ENCODE results near the gene PTGR3. TPM values are rescaled to one million over a fixed set of nuclear protein-coding genes. Genes with fewer than 3 reads are reported as not detected.

Gene PTGR3
- total RNA-seq, 1 experiment from 2014 or later = 31.7 TPM

DNA sequence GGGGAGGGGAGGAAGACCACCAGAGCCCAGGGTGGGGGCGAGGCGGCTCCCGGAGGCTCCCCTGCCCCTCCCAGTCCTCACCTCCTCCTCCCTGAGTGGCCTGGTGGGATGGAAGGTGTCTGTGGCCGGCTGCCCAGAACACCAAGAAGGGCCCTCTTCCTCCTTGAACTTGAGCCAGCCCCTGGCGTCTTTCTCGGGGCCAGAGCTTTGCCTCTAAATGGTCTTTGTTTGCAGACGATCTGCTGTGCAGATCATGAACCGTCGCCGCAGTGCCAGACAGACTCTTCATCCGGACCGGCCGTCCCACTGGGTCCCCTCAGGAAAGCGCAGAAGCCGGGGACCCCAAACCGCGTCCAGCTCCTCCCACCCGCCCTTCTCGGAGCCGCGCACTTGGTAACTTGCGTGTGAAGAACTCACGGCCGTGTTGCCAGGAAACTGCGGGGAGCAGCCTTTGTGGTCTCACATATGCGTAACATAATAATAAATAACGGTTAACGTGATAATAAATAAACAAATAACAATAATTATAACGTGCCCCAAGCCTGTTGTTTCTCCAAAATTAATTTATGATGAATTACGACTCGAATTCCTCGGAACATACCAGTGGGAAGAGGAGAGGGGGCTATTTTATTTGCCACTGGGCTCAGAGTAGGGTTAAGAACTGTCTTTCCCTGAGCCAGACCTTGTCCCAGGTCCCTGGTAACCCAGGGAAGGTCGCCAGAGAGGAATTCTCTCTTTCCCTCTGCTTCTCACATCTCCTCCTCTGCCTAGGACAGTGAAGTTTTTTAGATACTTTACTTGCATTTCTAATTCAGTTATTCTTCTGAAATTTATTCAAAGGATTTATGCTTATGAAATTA is 41.0 kb downstream of the PTGR3 start:
- Mint-ChIP-seq H3K9me3 (ENCODE audit: low read depth, unreplicated experiment) (no peaks in the 10 kb centered on the region), H3K36me3 (ENCODE audit: insufficient read depth, unreplicated experiment) (no peaks in the 10 kb centered on the region), H3K4me1 (ENCODE audit: low read depth, unreplicated experiment) (peaks cover 10% of the 10 kb centered on the region), H3K27me3 (ENCODE audit: unreplicated experiment) (peaks cover 23% of the 10 kb centered on the region), H3K27ac (ENCODE audit: unreplicated experiment) (no peak overlapping the region), H3K4me3 (ENCODE audit: low read depth, unreplicated experiment) (no peak overlapping the region)
- no peak for DNase-seq
- CTCF ChIA-PET = no interaction called here
- intact Hi-C loops (cut with micrococcal nuclease; ENCODE audit: unreplicated experiment) = no loop called here
- no TSS peak for BruUV-seq (replicated peaks)
- TF ChIP-seq, protein P1, sequence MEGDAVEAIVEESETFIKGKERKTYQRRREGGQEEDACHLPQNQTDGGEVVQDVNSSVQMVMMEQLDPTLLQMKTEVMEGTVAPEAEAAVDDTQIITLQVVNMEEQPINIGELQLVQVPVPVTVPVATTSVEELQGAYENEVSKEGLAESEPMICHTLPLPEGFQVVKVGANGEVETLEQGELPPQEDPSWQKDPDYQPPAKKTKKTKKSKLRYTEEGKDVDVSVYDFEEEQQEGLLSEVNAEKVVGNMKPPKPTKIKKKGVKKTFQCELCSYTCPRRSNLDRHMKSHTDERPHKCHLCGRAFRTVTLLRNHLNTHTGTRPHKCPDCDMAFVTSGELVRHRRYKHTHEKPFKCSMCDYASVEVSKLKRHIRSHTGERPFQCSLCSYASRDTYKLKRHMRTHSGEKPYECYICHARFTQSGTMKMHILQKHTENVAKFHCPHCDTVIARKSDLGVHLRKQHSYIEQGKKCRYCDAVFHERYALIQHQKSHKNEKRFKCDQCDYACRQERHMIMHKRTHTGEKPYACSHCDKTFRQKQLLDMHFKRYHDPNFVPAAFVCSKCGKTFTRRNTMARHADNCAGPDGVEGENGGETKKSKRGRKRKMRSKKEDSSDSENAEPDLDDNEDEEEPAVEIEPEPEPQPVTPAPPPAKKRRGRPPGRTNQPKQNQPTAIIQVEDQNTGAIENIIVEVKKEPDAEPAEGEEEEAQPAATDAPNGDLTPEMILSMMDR (IDR thresholded peaks at IDR 0.05; ENCODE audit: unreplicated experiment) = no peak

DNA sequence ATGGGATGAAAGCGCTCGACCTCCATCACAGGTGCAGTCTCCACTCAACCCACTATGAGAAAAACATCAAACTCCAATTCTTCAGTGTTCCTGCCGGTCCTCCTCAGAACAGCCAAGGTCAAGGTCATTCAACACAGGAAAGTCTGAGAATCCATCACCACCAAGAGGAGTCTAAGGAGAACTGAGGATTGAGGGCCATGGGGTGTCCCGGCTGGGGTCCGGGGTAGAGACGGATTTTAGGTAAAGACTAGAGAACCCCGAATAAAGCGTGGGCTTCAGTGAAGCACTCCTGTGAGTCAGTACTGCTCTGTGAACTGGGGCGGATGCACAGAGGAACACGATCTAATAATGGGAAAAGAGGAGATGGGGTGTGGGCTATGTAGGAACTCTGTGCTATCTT is 41.8 kb downstream of the PTGR3 start:
- CTCF ChIA-PET = no interaction called here
- BruUV-seq (replicated peaks) = no TSS peak
- DNase-seq = no peak
- Mint-ChIP-seq H3K27ac (ENCODE audit: unreplicated experiment) (no peak overlapping the region), H3K4me1 (ENCODE audit: low read depth, unreplicated experiment) (peaks cover 1% of the 10 kb centered on the region), H3K9me3 (ENCODE audit: low read depth, unreplicated experiment) (no peaks in the 10 kb centered on the region), H3K27me3 (ENCODE audit: unreplicated experiment) (peaks cover 14% of the 10 kb centered on the region), H3K36me3 (ENCODE audit: insufficient read depth, unreplicated experiment) (no peaks in the 10 kb centered on the region), H3K4me3 (ENCODE audit: low read depth, unreplicated experiment) (no peak overlapping the region)
- TF ChIP-seq, protein P1 (IDR thresholded peaks at IDR 0.05; ENCODE audit: unreplicated experiment) = no peak
- intact Hi-C loops (cut with micrococcal nuclease; ENCODE audit: unreplicated experiment) = no loop called here

DNA sequence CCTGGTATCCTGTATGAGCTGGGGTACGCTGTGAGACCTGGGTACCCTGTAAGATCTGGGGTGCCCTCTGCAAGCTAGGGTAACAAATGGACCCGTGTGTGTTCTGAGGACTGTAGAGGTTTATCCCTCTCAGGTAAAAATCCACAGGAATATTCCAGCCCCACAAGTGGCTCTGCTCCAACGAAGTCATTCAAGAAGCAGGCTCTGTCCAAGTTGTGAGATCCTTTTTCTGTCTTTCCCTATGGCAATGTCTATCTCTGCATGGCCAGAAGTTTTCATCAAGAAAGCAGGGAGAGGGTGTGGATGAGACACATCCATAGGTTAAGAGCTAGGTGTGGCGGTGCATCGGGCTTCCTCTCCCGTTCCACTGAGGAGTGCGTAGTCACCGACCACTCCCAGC is 43.0 kb downstream of the PTGR3 start:
- BruUV-seq (replicated peaks) = no TSS peak
- Mint-ChIP-seq H3K27me3 (ENCODE audit: unreplicated experiment) (peaks cover 9% of the 10 kb centered on the region), H3K4me3 (ENCODE audit: low read depth, unreplicated experiment) (no peak overlapping the region), H3K4me1 (ENCODE audit: low read depth, unreplicated experiment) (no peaks in the 10 kb centered on the region), H3K9me3 (ENCODE audit: low read depth, unreplicated experiment) (no peaks in the 10 kb centered on the region), H3K27ac (ENCODE audit: unreplicated experiment) (no peak overlapping the region), H3K36me3 (ENCODE audit: insufficient read depth, unreplicated experiment) (peaks cover 7% of the 10 kb centered on the region)
- CTCF ChIA-PET = no interaction called here
- intact Hi-C loops (cut with micrococcal nuclease; ENCODE audit: unreplicated experiment) = no loop called here
- TF ChIP-seq, protein P1 (IDR thresholded peaks at IDR 0.05; ENCODE audit: unreplicated experiment) = no peak
- no peak for DNase-seq

DNA sequence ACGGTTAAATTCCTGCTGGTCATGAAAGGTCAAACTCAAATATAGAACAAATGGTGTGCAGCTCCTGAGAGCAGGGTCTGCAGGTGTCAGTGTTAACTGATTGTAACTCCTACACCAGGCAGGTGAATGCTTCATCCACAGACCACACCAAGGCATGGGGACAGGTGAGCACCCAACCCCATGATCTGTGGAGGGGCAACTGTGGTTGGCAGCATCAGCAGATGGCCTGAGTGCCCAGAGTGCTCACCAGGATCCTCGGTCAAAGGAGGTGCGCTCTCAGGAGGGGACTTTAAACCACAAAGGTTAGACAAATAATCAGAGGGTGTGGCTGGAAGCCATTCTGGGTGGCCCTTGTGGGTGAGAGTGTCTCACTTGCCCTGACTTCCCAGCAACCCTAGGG is 44.5 kb downstream of the PTGR3 start:
- CTCF ChIA-PET = no interaction called here
- TF ChIP-seq, protein P1 (IDR thresholded peaks at IDR 0.05; ENCODE audit: unreplicated experiment) = no peak

More for the DNA sequence above, 44.5 kb downstream of the PTGR3 start:
- DNase-seq = no peak
- Mint-ChIP-seq H3K4me1 (ENCODE audit: low read depth, unreplicated experiment) (no peaks in the 10 kb centered on the region), H3K4me3 (ENCODE audit: low read depth, unreplicated experiment) (no peak overlapping the region), H3K27me3 (ENCODE audit: unreplicated experiment) (peaks cover 9% of the 10 kb centered on the region), H3K9me3 (ENCODE audit: low read depth, unreplicated experiment) (no peaks in the 10 kb centered on the region), H3K36me3 (ENCODE audit: insufficient read depth, unreplicated experiment) (peaks cover 7% of the 10 kb centered on the region), H3K27ac (ENCODE audit: unreplicated experiment) (no peak overlapping the region)
- intact Hi-C loops (cut with micrococcal nuclease; ENCODE audit: unreplicated experiment) = no loop called here
- BruUV-seq (replicated peaks) = no TSS peak

Measured in Calu3 (cell line).